Measurements from ENCODE around the gene FRMD5. TPM values are rescaled to one million over a fixed set of nuclear protein-coding genes. Genes with fewer than 3 reads are reported as not detected.

The FRMD5 gene
- total RNA-seq, 1 experiment from 2014 or later: 0.98 TPM

GRCh38 chr15:43919540-43920253 is 275.4 kb downstream of the FRMD5 start:
- BruUV-seq (replicated peaks): no TSS peak

GRCh38 chr15:43918717-43919116 is 276.4 kb downstream of the FRMD5 start:
- TF ChIP-seq, protein P1, sequence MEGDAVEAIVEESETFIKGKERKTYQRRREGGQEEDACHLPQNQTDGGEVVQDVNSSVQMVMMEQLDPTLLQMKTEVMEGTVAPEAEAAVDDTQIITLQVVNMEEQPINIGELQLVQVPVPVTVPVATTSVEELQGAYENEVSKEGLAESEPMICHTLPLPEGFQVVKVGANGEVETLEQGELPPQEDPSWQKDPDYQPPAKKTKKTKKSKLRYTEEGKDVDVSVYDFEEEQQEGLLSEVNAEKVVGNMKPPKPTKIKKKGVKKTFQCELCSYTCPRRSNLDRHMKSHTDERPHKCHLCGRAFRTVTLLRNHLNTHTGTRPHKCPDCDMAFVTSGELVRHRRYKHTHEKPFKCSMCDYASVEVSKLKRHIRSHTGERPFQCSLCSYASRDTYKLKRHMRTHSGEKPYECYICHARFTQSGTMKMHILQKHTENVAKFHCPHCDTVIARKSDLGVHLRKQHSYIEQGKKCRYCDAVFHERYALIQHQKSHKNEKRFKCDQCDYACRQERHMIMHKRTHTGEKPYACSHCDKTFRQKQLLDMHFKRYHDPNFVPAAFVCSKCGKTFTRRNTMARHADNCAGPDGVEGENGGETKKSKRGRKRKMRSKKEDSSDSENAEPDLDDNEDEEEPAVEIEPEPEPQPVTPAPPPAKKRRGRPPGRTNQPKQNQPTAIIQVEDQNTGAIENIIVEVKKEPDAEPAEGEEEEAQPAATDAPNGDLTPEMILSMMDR (IDR thresholded peaks at IDR 0.05; ENCODE audit: unreplicated experiment): no peak
- BruUV-seq (replicated peaks): no TSS peak
- CTCF ChIA-PET: interaction anchor here (0.6 kb wide), 1 partner anchor 301 kb away, joined by 3 read pairs; no protein-coding TSS in a partner anchor

More at GRCh38 chr15:43919540-43920253, 275.4 kb downstream of the FRMD5 start:
- ChIA-PET CTCF (interaction anchor here (0.7 kb wide), 1 partner anchor 327 kb away, joined by 4 read pairs; no protein-coding TSS in a partner anchor), POLR2A (no interaction called here)
- TF ChIP-seq, protein P1 (IDR thresholded peaks at IDR 0.05; ENCODE audit: unreplicated experiment): no peak
- DNase-seq (ENCODE audit: unreplicated experiment): no peak
- no peaks in the 10 kb centered on the region for H3K36me3 Mint-ChIP-seq (ENCODE audit: insufficient read depth, unreplicated experiment)
- no peak overlapping the region for H3K27ac Mint-ChIP-seq (ENCODE audit: low read depth, unreplicated experiment)
- intact Hi-C loops (cut with micrococcal nuclease): no loop called here
- H3K27me3 Mint-ChIP-seq (ENCODE audit: insufficient read depth, unreplicated experiment): no peaks in the 10 kb centered on the region
- peaks cover 9% of the 10 kb centered on the region for H3K4me1 Mint-ChIP-seq (ENCODE audit: insufficient read depth, unreplicated experiment)
- H3K4me3 Mint-ChIP-seq (ENCODE audit: unreplicated experiment): no peak overlapping the region
- H3K9me3 Mint-ChIP-seq (ENCODE audit: unreplicated experiment): no peaks in the 10 kb centered on the region

GRCh38 chr15:43916326-43916660 is 278.8 kb downstream of the FRMD5 start:
- Mint-ChIP-seq H3K27me3 (ENCODE audit: insufficient read depth, unreplicated experiment) (no peaks in the 10 kb centered on the region), H3K36me3 (ENCODE audit: insufficient read depth, unreplicated experiment) (no peaks in the 10 kb centered on the region), H3K9me3 (ENCODE audit: unreplicated experiment) (no peaks in the 10 kb centered on the region), H3K4me3 (ENCODE audit: unreplicated experiment) (no peak overlapping the region), H3K4me1 (ENCODE audit: insufficient read depth, unreplicated experiment) (peaks cover 13% of the 10 kb centered on the region), H3K27ac (ENCODE audit: low read depth, unreplicated experiment) (no peak overlapping the region)
- ChIA-PET POLR2A (no interaction called here), CTCF (interaction anchor here (1.3 to 1.4 kb wide), 2 partner anchors 10 to 12 kb away, joined by 4 to 5 read pairs; no protein-coding TSS in a partner anchor)
- no TSS peak for BruUV-seq (replicated peaks)
- TF ChIP-seq, protein P1 (IDR thresholded peaks at IDR 0.05; ENCODE audit: unreplicated experiment): no peak
- DNase-seq (ENCODE audit: unreplicated experiment): no peak
- intact Hi-C loops (cut with micrococcal nuclease): no loop called here

More at GRCh38 chr15:43918717-43919116, 276.4 kb downstream of the FRMD5 start:
- H3K9me3 Mint-ChIP-seq (ENCODE audit: unreplicated experiment): no peaks in the 10 kb centered on the region
- intact Hi-C loops (cut with micrococcal nuclease): no loop called here
- no peak overlapping the region for H3K27ac Mint-ChIP-seq (ENCODE audit: low read depth, unreplicated experiment)
- POLR2A ChIA-PET: no interaction called here
- H3K4me1 Mint-ChIP-seq (ENCODE audit: insufficient read depth, unreplicated experiment): peaks cover 14% of the 10 kb centered on the region
- no peak for DNase-seq (ENCODE audit: unreplicated experiment)
- H3K4me3 Mint-ChIP-seq (ENCODE audit: unreplicated experiment): no peak overlapping the region
- H3K27me3 Mint-ChIP-seq (ENCODE audit: insufficient read depth, unreplicated experiment): no peaks in the 10 kb centered on the region
- no peaks in the 10 kb centered on the region for H3K36me3 Mint-ChIP-seq (ENCODE audit: insufficient read depth, unreplicated experiment)

GRCh38 chr15:43915631-43916325 is 279.3 kb downstream of the FRMD5 start:
- H3K27me3 Mint-ChIP-seq (ENCODE audit: insufficient read depth, unreplicated experiment): no peaks in the 10 kb centered on the region
- no peaks in the 10 kb centered on the region for H3K9me3 Mint-ChIP-seq (ENCODE audit: unreplicated experiment)
- ChIA-PET CTCF (interaction anchor here (1.3 to 1.4 kb wide), 2 partner anchors 10 to 12 kb away, joined by 4 to 5 read pairs; no protein-coding TSS in a partner anchor), POLR2A (no interaction called here)
- TF ChIP-seq, protein P1 (IDR thresholded peaks at IDR 0.05; ENCODE audit: unreplicated experiment): no peak
- intact Hi-C loops (cut with micrococcal nuclease): no loop called here
- H3K4me3 Mint-ChIP-seq (ENCODE audit: unreplicated experiment): no peak overlapping the region
- no TSS peak for BruUV-seq (replicated peaks)
- H3K36me3 Mint-ChIP-seq (ENCODE audit: insufficient read depth, unreplicated experiment): no peaks in the 10 kb centered on the region
- no peak for DNase-seq (ENCODE audit: unreplicated experiment)
- no peak overlapping the region for H3K27ac Mint-ChIP-seq (ENCODE audit: low read depth, unreplicated experiment)
- peaks cover 13% of the 10 kb centered on the region for H3K4me1 Mint-ChIP-seq (ENCODE audit: insufficient read depth, unreplicated experiment)

All from MCF 10A (cell line).